ENCODE results near the gene THADA.

DNA sequence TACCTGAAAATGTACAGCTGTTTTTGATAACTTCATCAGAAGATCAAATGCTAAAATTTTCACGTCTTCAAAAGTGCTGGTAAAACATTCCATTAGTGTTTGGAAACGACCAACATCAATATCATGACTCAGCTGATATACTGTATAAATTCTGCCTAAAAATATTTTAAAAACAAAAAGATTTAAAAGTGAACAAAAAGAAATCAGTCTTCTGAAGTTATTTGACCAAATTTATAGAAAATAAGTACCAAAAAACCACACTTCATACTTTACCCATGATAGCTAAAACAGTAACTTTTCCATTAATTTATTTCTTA, 35.6 kb downstream of the THADA start:
- TF ChIP-seq, protein P1, sequence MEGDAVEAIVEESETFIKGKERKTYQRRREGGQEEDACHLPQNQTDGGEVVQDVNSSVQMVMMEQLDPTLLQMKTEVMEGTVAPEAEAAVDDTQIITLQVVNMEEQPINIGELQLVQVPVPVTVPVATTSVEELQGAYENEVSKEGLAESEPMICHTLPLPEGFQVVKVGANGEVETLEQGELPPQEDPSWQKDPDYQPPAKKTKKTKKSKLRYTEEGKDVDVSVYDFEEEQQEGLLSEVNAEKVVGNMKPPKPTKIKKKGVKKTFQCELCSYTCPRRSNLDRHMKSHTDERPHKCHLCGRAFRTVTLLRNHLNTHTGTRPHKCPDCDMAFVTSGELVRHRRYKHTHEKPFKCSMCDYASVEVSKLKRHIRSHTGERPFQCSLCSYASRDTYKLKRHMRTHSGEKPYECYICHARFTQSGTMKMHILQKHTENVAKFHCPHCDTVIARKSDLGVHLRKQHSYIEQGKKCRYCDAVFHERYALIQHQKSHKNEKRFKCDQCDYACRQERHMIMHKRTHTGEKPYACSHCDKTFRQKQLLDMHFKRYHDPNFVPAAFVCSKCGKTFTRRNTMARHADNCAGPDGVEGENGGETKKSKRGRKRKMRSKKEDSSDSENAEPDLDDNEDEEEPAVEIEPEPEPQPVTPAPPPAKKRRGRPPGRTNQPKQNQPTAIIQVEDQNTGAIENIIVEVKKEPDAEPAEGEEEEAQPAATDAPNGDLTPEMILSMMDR (IDR thresholded peaks at IDR 0.05; ENCODE audit: insufficient read depth, low read length, poor library complexity, severe bottlenecking), result no peak
- no peak for TF ChIP-seq EZH2phosphoT487 (conservative IDR thresholded peaks at IDR 0.05; ENCODE audit: low read length)
